HG02763 (cell line): ENCODE data around the gene PTPRG.

Experiments used
- ATAC-seq: cut with Tn5 transposase; IDR thresholded peaks from one replicate; pipeline ENCODE4 v1.9.1; 2021; ENCODE audit warnings: mild to moderate bottlenecking, moderate library complexity; ENCODE audit not compliant: unreplicated experiment

The PTPRG gene

DNA sequence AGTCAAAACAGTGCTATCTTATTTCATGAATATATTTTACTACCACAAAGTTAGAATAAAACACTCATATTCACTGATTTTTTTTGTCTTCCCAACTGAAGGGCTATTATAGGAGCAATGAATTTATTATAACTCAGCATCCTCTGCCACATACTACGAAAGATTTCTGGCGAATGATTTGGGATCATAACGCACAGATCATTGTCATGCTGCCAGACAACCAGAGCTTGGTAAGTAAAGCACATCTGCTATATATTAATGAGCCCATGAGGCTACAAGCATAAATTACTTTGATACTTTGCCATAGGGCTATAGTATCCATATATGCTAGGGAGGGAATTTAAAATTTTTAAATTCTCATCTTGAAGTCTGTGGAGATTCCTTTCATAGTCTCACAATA, 716.1 kb downstream of the PTPRG start:
- ATAC-seq, result no peak

DNA sequence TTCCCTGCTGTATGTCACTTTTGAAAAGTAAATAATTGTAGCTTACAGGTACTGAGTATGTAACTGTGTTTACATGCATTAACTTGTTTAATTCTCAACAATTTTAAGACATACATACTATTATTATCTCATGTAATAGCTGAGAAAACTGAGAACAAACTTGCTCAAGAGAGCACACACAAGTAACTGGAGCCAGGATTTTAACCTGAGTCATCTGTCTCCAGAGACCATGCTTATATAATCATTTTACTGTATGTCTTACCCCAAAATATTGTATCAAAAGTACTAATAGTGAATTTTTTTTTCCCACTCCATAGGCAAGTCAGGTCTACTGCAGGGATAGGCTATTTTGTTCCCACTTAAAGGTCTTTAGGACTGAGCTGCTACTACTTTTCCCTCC, 716.6 kb downstream of the PTPRG start:
- no peak for ATAC-seq

DNA sequence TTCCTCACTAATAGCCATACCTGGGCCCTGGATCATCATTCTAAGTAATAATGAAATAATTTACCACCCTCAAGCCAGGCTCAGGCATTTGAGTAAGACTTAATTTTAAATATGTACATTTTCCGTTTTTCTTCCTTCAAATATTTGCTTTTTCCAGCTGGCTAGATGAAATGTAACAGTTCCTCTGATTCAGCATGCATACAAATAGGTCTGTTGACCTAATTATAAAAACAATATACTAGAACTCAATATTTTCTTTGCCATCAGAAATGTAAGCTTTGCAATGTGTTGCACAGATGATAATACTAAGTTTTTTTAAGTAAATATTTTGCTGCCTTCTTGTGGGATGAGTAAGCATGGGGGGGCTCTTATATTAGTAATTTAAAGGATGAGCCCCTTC, 720.4 kb downstream of the PTPRG start:
- ATAC-seq, result no peak

DNA sequence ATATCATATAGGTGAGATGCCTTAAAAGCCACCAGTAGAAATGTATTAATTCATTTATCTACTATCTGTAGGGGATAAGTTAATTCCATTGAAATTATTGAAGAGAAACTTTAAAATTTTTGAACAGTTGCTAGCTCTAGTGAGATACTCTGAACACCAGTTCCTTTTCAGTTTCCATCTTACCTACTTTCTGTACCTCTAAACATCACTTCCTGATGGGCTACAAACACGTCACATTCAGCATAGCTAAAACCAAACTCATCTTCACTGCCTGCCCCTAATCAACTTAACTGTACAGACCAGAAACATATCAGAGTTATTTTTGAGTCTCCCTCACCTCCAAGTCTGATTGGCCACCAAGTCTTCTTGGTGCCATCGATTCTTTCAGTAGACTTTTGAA, 723.1 kb downstream of the PTPRG start:
- no peak for ATAC-seq

DNA sequence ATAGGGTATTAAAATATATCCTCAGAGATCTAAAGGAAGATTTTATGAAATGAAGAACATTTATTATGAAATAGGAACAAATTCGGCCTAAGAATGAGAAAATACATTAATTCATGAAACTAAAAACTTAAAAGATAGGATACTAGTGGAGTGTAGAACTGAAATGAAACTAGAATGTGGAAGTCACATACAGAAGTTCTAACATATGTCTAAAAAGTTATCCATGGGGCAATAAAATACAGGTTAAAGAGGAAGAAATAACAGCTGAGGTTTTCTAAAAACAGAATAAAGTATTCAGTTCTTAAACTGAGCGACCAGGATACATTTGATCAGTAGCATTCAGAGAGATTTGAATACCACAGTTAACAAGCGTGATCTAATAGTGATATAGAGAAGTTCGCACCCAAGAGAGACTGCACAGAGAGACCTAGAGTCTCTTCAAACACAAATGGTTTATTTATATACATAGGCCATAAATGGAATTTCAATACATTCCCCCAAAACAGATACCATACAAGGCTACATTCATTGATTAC, 726.1 kb downstream of the PTPRG start:
- no peak for ATAC-seq

DNA sequence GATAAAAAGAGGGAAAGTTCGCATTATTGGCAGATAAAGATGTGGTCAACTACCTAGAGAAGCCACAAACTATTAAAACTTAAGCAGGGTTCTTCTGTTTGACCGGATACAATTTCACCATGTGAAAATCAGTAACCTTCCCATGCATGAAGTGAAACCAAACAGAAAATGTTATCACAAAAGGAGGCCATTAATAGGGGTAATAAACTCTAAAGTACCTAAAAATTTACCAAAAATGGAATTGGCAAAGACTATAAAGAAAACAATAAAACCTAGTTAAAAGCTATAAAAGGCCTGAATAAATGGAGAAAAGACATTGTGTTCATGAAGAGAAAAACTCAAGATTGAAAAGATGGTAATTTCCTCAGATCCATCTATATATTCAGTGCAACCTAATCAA, 728.6 kb downstream of the PTPRG start:
- ATAC-seq, result no peak

DNA sequence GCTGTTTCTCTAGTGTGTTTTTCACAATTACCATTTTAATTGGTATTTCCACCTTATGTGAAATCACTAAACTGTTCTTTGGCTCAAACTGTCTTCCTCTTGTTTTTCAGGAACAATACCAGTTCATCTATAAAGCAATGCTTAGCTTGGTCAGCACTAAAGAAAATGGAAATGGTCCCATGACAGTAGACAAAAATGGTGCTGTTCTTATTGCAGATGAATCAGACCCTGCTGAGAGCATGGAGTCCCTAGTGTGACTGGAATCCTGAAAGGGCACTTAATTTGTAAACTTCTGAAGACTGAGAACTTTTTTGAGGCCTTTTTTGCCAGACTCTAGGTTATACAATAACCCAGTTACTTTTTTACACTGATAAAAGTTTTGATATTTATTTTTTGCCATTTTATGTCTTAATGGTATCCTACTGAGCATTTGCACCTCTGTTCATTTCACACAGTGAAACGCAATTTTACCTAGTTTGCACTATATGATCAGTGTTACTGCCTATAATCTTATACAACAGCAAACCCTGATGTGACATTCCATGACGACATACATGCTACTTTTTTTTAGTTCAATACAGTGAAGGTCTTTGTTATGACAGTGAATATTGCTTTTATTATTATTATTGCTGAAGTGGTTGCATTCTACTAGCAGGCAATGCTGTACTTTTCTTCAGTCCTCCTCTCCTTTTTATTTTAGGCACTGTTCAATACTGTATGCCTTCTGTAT, 731.8 kb downstream of the PTPRG start:
- ATAC-seq, result no peak

DNA sequence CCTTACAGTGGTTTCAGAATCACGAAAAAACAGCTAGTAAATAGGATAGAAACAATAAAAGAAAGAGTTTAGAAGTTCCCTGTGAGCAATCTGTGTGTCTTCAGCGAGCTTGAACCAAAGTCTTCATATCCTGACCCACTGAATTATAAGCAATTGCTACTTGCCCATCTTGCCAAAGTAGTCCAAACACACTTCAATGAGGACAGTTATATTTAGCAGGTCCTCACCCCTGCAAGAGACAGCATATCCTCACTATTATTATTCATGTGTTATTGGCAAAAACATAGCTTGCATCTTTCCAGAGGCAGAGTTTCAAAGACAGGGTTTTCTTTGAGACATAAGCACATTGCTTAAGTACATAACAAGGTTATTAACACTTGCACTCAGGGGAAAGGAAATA, 734.2 kb downstream of the PTPRG start:
- no peak for ATAC-seq

DNA sequence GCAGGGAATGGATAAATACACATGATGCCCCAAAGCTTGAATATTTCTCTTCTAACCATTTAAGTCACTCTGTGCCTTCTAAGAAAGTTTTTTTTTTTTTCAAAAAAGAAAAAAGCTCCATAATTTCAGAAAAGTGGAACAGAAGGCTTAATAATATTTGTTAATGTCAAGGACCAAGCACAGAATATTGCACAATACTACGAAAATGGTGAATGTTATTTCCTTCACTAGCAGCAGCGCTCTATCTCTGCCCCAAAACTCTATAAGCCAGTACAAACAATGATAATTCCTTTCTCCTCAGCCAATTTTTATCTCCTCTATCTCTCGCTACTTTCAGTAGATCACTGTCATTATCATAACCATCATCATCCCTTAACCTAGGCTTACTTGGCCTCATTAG, 739.2 kb downstream of the PTPRG start:
- ATAC-seq, result no peak

DNA sequence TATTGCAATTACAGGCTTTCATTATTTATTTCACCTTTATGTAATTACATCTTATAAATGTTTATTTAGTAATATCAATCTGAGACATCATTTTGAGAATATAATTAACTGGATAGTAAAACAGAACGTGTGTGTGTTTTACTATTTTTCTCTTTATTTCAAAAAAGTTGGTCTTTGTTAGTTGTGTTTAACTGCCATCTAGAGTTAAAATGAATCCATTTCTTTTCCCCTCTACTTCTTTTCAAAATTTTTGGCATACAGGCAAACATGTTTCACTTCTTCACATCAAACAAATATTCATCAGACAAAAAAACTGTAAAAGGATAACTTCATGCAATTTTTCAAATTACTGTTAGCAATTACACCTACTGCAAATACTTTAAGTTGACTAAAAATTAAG, 750.8 kb downstream of the PTPRG start:
- ATAC-seq, result no peak

DNA sequence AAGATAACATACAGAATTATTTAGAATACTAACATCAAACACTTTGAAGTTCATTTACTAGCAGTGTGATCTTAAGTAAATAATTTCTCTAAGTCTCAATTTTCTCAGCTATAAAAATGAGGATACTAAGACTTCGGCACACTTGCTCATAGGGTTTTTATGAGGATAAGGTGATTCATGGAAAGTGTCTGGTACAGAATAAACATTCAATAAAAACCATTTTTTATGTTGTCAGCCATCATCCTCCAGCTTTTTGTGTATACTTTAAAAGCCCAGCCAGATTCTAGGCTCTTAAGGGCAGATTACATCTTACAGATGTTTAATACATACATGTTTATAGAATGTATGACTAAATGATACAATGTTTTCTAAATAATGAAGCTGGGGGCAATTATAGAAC, 755.2 kb downstream of the PTPRG start:
- ATAC-seq, result no peak

DNA sequence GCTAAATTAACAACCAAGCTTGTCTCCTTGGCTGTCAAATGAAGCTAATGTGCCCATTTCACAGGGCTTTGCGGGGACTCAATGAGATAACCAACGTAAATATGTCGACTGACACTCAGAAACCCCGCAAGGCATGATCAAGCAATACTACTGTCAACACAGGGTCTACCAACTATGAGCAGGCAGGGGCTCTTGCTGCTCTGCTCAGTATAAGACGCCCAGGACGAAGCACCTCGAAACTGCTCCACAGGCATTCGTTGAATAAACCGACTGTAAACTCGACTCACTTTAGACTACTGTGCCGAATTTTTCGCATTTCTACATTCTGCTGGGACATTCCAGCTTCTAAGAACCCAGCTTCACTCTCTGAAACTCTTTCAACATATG, 757.0 kb downstream of the PTPRG start:
- no peak for ATAC-seq

DNA sequence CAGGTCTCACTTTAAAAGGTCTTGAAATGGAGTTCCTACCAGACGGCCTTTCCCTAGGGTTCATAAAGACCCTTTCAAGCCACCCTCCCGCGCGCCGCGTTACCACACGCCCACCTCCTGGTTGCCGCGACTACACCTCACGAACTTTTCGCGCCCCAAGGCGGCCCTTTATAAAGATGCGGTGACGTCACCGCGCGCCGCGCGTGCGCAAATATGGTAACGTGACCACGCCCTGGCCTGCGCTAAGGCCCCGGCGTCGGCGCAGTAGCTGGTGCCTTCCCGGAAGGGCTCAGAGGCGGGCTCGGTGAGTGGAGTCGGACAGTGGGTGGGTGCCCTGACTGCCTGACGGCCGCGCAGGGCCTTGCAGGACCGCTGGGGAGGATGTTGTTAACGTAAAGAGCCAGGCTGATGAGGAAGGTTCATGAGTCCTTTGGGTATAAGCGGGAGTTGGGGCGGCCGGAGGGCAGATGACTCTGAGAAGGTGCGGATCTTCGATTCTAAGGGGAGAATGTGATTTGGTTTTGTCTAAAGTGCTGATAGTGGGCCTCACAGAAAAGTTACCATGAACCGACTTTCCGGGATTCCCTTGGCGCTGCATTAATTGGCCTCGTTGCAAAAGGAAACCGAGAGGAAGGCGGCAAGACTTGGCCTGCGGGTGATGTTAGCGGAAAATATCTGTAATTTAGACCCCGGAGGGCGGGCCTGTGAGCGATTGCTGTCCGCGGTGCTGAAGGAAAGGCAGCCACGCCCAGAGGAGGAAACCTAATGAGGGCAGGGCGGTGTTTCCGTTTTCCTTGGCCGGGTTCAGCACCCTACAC, 757.6 kb downstream of the PTPRG start:
- ATAC-seq, result peak; percentile 94

DNA sequence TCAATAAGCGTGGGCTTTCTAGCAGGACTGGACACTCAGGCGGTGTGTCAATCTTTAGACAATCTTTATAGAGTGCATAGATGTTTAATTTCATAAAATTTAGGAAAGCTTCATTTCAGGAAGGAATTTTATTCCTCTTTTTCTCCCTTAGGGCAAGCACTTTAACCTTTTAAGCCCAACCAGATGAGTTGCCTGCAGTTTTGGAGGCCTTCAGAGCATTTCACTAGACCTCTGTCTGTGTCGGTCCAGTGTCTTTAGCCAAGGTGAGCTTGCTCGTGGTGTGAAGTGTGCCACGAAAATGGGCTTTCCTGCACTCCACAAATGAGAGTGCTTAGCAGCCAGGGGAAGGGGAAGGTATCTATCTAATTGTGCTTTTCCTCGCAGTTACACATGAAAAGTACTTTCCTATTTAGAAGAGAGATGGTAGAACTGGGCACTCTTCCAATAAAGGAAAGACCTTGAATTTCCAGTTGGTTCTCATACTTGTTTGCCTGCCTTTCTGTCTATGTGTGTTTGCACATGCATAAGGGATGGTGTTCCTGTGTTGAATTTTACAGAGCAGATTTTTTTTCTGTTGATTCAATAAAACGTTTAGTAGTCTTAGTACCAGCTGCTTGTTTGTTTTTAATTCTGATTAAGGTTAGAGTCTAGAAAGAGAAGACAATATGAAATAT, 758.3 kb downstream of the PTPRG start:
- no peak for ATAC-seq

DNA sequence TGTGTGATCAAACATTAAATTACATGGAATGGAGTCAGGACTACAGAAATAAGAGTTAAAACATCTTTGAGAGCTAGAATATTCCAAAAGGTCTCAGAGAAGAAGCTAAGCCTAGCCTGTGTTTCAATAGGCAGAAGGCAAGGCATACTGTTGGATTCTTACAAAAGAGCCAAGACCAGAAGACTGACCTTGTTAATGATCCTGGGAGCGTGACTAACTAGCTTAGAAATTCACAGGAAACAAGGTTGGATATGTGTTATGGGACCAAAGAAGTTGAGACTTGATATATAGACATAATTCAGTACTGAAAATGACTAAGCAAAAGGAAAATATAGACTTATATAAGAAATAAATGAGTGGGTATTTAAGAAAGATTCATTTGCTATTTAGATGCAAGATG, 761.9 kb downstream of the PTPRG start:
- ATAC-seq, result no peak

DNA sequence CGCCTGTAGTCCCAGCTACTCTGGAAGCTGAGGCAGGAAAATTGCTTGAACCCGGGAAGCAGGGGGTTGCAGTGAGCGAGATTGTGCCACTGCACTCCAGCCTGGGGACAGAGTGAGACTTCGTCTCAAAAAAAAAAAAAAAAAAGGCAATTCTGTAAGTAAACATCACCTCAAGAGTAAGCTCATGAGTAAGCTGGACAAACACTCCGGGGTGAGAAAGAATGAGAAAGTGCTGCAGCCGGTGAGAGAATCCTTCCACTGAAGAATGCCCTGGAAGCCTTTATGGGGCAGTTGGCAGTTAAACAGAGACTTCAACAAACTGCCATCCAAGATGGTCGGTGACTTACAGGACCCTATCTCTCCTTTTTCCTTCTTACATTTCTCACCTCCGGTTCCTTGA, 764.5 kb downstream of the PTPRG start:
- ATAC-seq, result no peak

DNA sequence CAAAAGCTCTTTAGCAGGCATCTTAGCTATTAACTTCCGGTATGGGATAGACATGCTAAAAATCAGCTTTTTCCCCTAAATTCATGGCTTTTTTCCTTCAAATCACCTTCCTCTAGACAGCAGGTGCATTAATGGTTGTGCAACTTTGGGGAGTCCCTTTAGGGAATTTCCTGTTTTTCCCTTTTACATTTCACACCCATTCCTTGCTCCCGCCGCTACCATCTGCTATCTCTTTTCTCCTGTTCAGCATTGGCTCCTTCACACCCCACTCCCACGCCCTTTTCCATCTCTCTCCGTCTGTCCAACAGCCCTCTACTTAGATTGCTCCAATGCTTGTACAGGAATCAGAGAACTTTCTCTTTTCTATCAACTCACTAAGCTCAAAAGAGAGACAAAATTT, 768.6 kb downstream of the PTPRG start:
- ATAC-seq, result no peak

DNA sequence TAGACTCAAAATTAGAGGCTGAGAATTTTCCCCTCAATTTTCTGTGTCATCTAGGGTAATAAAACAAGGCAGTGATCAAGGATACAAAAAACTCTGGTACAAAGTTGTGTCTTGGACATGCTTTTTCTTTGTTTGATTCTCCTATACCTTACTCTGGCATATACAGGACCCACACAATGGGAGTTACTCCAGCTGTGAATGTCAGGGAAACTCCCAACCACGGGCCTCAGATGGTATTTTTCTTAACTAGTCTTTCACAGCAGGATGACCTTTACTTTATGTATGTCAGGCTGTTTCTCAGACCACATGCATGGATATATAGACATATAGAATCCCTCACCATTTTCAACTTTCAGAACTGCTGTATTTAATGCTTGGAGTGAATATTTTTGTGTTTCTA, 770.6 kb downstream of the PTPRG start:
- no peak for ATAC-seq

DNA sequence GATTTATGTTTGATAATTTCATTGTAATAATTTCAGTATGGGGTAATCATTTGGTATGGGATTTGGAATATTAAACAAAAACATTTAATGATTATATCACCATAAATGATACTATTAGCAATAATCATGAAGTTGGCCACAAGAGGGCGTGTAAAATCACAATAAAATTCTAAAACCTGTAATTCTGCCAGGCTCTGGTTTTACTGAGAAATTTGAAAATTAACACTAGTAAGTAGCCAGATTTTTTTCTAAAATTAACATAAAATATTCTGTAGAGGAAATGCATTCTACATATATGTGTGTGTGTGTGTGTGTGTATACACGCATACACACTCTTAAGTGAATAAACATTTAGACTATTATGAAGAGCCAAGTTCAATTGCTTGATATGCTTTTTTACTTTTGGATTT, 771.5 kb downstream of the PTPRG start:
- ATAC-seq, result no peak

DNA sequence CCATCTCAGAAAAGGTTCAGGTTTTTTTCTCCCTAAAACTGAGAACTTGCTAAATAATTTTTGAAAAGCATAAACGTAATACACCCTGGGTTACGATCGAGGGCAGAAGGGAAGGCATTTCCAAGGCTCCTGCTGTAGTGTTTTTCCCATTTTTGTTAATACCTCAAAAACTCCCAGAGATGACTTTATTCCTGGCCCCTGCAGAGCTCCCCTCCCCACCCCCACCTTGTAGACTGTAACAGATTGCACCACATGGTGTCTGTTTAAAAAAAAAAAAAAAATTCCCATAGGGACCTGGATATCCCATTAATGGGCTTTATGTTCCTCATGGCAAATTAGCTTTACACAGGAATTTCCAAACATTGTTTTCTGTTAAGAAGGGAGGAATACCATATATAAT, 773.8 kb downstream of the PTPRG start:
- no peak for ATAC-seq

DNA sequence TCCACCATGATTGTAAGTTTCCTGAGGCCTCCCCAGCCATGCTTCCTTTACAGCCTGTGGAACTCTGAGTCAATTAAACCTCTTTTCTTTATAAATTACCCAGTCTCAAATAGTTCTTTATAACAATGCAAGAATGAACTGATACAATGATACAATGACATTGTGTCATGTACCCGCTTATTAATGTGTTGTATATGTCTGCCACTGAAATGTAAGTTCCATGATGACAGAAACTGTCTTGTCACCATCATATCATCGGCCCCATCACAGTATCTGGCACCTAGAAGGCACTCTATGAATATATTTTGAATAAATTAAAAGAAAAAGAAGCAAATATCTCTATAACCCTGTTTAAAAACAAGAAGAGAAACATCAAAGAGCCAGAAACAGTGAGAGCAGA, 782.4 kb downstream of the PTPRG start:
- no peak for ATAC-seq
